Neural cell (in vitro differentiated cells): ENCODE data around the gene MS4A18. TPM values are rescaled to one million over a fixed set of nuclear protein-coding genes. Genes with fewer than 3 reads are reported as not detected.

Experiments
- H2AFZ ChIP-seq: fragments of 200-600, 300-800 bp; sonication (generic), shearing (Covaris generic); 2 replicates; pipeline ENCODE4 v1.6.0; 2014; ENCODE audit warnings: low read depth, mild to moderate bottlenecking, antibody characterized with exemption, low read length, moderate library complexity
- H3F3A ChIP-seq: fragments of 200-600 bp; shearing (Covaris generic); 2 replicates; pipeline ENCODE4 v1.6.1; 2016; ENCODE audit warnings: mild to moderate bottlenecking, moderate library complexity, mixed read lengths, antibody characterized with exemption, low read length; ENCODE audit not compliant: insufficient read depth, poor library complexity, severe bottlenecking
- H3K27ac ChIP-seq: fragments of 200-600, 300-800 bp; sonication (generic), shearing (Covaris generic); 2 replicates; pipeline ENCODE4 v1.5.1; 2014; ENCODE audit warnings: mild to moderate bottlenecking, low read length, moderate library complexity
- H3K27me3 ChIP-seq: fragments of 300-800, 200-600 bp; sonication (generic), shearing (Covaris generic); 2 replicates; pipeline ENCODE4 v1.6.0; 2014; ENCODE audit warnings: mild to moderate bottlenecking, low read depth, low read length, moderate library complexity; ENCODE audit not compliant: insufficient read depth
- H3K36me3 ChIP-seq: fragments of 300-800, 200-600 bp; sonication (generic), shearing (Covaris generic); 2 replicates; pipeline ENCODE4 v1.5.1; 2014; ENCODE audit warnings: mild to moderate bottlenecking, antibody characterized with exemption, low read length, moderate library complexity; ENCODE audit not compliant: insufficient read depth
- H3K4me2 ChIP-seq: fragments of 300-800, 200-600 bp; sonication (generic), shearing (Covaris generic); 2 replicates; pipeline ENCODE4 v1.6.0; 2014; ENCODE audit warnings: mild to moderate bottlenecking, low read length
- H3K4me3 ChIP-seq: fragments of 300-800, 200-600 bp; sonication (generic), shearing (Covaris generic); 2 replicates; pipeline ENCODE4 v1.5.1; 2014; ENCODE audit warnings: mild to moderate bottlenecking, low read length, moderate library complexity
- H3K79me2 ChIP-seq: fragments of 200-600 bp; shearing (Covaris generic); replicated peaks from 2 replicates; pipeline ENCODE4 v1.6.0; 2014; ENCODE audit warnings: mild to moderate bottlenecking, low read length, moderate library complexity; ENCODE audit not compliant: insufficient read depth
- H3K9ac ChIP-seq: fragments of 300-800, 200-600 bp; sonication (generic), shearing (Covaris generic); 2 replicates; pipeline ENCODE4 v1.6.1; 2016; ENCODE audit warnings: mild to moderate bottlenecking, low read length, mixed read lengths
- H3K9me2 ChIP-seq: fragments of 200-600 bp; shearing (Covaris generic); 2 replicates; pipeline ENCODE4 v1.6.1; 2016; ENCODE audit warnings: mild to moderate bottlenecking, low read length, mixed read lengths; ENCODE audit not compliant: insufficient read depth
- H3K9me3 ChIP-seq: fragments of 200-600, 300-800 bp; sonication (generic), shearing (Covaris generic); 2 replicates; pipeline ENCODE4 v1.6.1; 2016; ENCODE audit warnings: mild to moderate bottlenecking, mixed run types, low read length, moderate library complexity, mixed read lengths
- H4K20me1 ChIP-seq: fragments of 200-600 bp; shearing (Covaris generic); 2 replicates; pipeline ENCODE4 v1.6.1; 2016; ENCODE audit warnings: mild to moderate bottlenecking, mixed run types; ENCODE audit not compliant: insufficient read depth
- EP300 ChIP-seq: fragments of 450-650 bp; conservative IDR thresholded peaks from 2 replicates; pipeline ENCODE4 v1.6.1; 2014; ENCODE audit warnings: antibody characterized with exemption, mild to moderate bottlenecking, moderate library complexity; ENCODE audit not compliant: poor library complexity, severe bottlenecking
- EZH2 ChIP-seq: fragments of 200-600, 300-800 bp; shearing (Covaris generic), sonication (generic); IDR thresholded peaks from 2 replicates; pipeline ENCODE4 v1.6.1; 2014; ENCODE audit warnings: antibody characterized with exemption, low read length, borderline replicate concordance, mild to moderate bottlenecking; ENCODE audit not compliant: insufficient read depth, poor library complexity, severe bottlenecking
- MXI1 ChIP-seq: fragments of 450-650 bp; conservative IDR thresholded peaks from 2 replicates; pipeline ENCODE4 v1.6.1; 2014; ENCODE audit warnings: antibody characterized with exemption, mild to moderate bottlenecking; ENCODE audit not compliant: poor library complexity, severe bottlenecking
- POLR2AphosphoS5 ChIP-seq: IDR thresholded peaks from 2 replicates; pipeline ENCODE4 v1.6.1; 2012
- RAD21 ChIP-seq: fragments of 450-650 bp; conservative IDR thresholded peaks from 2 replicates; pipeline ENCODE4 v1.6.1; 2014; ENCODE audit warnings: antibody characterized with exemption, mild to moderate bottlenecking, moderate library complexity
- SMC3 ChIP-seq: fragments of 450-650 bp; conservative IDR thresholded peaks from 2 replicates; pipeline ENCODE4 v1.6.1; 2014; ENCODE audit warnings: antibody characterized with exemption, mild to moderate bottlenecking, moderate library complexity; ENCODE audit not compliant: poor library complexity
- TAF1 ChIP-seq: IDR thresholded peaks from 2 replicates; pipeline ENCODE4 v1.6.1; 2012; ENCODE audit warnings: low read depth
- polyA plus RNA-seq: library from polyadenylated mRNA; depleted of rRNA; stranded (reverse); fragments of >200 nt; gene quantifications from 2 replicates; pipeline ENCODE4 v1.2.3, GENCODE V29; 2014
- TF ChIP-seq, protein P1 (sequence below): fragments of 450-650 bp; IDR thresholded peaks from 2 replicates; pipeline ENCODE4 v1.5.1; 2014; ENCODE audit warnings: antibody characterized with exemption, mild to moderate bottlenecking, moderate library complexity; ENCODE audit not compliant: poor library complexity, severe bottlenecking
- TF ChIP-seq, protein P2 (sequence below): IDR thresholded peaks from 2 replicates; pipeline ENCODE4 v1.6.1; 2012; ENCODE audit warnings: borderline replicate concordance

Gene MS4A18
- polyA plus RNA-seq, 1 donor from 2014 or later: not detected

DNA sequence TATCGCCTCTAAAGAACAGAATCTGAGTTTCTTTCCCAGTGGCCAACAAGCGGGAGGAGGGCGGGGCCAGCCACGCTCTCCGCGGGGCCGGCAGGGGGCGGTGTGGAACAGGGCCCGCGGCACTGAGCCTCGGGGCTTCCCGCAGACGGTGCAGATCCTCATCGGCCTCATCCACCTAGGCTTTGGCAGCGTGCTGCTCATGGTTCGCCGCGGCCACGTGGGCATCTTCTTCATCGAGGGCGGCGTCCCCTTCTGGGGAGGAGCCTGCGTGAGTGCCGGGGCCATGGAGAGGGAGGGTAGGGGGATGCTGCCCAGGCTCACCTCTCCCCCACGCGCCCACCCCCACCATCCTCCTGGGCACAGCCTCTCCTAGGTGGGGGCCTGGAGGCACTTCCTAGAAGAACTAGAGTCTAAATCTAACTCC is 42.9 kb downstream of the MS4A18 start:
- Histone ChIP-seq H3K9me2 (no peaks in the 10 kb centered on the region), H3K4me2 (no peak overlapping the region), H3F3A (no peaks in the 10 kb centered on the region), H3K4me3 (no peak overlapping the region), H3K9ac (no peak overlapping the region), H3K27ac (no peak overlapping the region), H3K27me3 (no peaks in the 10 kb centered on the region), H4K20me1 (no peaks in the 10 kb centered on the region), H3K79me2 (no peaks in the 10 kb centered on the region), H3K36me3 (no peaks in the 10 kb centered on the region), H2AFZ (no peak overlapping the region), H3K9me3 (no peaks in the 10 kb centered on the region)
- TF ChIP-seq, protein P1, sequence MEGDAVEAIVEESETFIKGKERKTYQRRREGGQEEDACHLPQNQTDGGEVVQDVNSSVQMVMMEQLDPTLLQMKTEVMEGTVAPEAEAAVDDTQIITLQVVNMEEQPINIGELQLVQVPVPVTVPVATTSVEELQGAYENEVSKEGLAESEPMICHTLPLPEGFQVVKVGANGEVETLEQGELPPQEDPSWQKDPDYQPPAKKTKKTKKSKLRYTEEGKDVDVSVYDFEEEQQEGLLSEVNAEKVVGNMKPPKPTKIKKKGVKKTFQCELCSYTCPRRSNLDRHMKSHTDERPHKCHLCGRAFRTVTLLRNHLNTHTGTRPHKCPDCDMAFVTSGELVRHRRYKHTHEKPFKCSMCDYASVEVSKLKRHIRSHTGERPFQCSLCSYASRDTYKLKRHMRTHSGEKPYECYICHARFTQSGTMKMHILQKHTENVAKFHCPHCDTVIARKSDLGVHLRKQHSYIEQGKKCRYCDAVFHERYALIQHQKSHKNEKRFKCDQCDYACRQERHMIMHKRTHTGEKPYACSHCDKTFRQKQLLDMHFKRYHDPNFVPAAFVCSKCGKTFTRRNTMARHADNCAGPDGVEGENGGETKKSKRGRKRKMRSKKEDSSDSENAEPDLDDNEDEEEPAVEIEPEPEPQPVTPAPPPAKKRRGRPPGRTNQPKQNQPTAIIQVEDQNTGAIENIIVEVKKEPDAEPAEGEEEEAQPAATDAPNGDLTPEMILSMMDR: no peak
- no peak for TF ChIP-seq TAF1
- TF ChIP-seq POLR2AphosphoS5: no peak
- TF ChIP-seq MXI1: no peak
- TF ChIP-seq, protein P2, sequence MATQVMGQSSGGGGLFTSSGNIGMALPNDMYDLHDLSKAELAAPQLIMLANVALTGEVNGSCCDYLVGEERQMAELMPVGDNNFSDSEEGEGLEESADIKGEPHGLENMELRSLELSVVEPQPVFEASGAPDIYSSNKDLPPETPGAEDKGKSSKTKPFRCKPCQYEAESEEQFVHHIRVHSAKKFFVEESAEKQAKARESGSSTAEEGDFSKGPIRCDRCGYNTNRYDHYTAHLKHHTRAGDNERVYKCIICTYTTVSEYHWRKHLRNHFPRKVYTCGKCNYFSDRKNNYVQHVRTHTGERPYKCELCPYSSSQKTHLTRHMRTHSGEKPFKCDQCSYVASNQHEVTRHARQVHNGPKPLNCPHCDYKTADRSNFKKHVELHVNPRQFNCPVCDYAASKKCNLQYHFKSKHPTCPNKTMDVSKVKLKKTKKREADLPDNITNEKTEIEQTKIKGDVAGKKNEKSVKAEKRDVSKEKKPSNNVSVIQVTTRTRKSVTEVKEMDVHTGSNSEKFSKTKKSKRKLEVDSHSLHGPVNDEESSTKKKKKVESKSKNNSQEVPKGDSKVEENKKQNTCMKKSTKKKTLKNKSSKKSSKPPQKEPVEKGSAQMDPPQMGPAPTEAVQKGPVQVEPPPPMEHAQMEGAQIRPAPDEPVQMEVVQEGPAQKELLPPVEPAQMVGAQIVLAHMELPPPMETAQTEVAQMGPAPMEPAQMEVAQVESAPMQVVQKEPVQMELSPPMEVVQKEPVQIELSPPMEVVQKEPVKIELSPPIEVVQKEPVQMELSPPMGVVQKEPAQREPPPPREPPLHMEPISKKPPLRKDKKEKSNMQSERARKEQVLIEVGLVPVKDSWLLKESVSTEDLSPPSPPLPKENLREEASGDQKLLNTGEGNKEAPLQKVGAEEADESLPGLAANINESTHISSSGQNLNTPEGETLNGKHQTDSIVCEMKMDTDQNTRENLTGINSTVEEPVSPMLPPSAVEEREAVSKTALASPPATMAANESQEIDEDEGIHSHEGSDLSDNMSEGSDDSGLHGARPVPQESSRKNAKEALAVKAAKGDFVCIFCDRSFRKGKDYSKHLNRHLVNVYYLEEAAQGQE: no peak
- TF ChIP-seq EP300: no peak
- no peak for TF ChIP-seq SMC3
- TF ChIP-seq EZH2: no peak
- TF ChIP-seq RAD21: no peak

DNA sequence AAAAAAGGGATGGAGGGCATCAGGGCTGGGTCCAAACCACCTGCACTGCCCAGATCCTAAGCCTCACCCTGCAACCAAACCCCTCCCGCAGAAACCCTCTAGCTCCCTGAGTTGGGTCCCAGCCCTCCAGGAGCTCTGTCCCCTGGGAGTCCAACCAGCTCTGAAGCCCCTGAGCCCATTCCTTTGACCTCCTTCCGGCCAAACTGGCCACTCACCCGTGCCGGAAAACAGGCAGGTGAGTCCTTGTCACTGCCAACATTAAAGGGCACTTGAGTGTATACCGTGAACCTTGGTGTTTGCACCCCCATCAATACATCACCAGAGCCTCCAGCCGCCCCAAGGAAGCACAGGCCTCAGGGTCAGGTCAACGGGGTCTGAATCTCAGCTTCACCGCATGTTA is 43.7 kb downstream of the MS4A18 start:
- Histone ChIP-seq H3F3A (no peaks in the 10 kb centered on the region), H3K36me3 (no peaks in the 10 kb centered on the region), H4K20me1 (no peaks in the 10 kb centered on the region), H3K27ac (no peak overlapping the region), H3K9ac (no peak overlapping the region), H3K27me3 (no peaks in the 10 kb centered on the region), H3K4me2 (no peak overlapping the region), H2AFZ (no peak overlapping the region), H3K4me3 (no peak overlapping the region), H3K9me3 (no peaks in the 10 kb centered on the region), H3K9me2 (no peaks in the 10 kb centered on the region), H3K79me2 (no peaks in the 10 kb centered on the region)
- TF ChIP-seq, protein P1: no peak
- TF ChIP-seq RAD21 (no peak), EZH2 (no peak), MXI1 (no peak), EP300 (no peak), SMC3 (no peak), POLR2AphosphoS5 (no peak), TAF1 (no peak)
- TF ChIP-seq, protein P2: no peak
